GM12801 (cell line): ENCODE data around the gene CLIP4.

Experiments
- CTCF ChIP-seq: IDR thresholded peaks from one replicate; pipeline ENCODE4 v1.5.1; 2011; ENCODE audit warnings: control low read depth; ENCODE audit not compliant: insufficient read length; ENCODE audit errors: extremely low read depth

CLIP4 gene

GRCh38 chr2:29072971-29073725, 42.1 kb upstream of the CLIP4 start:
- TF ChIP-seq CTCF, result no peak

GRCh38 chr2:29073933-29074332, 41.3 kb upstream of the CLIP4 start:
- no peak for TF ChIP-seq CTCF

GRCh38 chr2:29074411-29074810, 40.8 kb upstream of the CLIP4 start, which contains the start of gene PCARE:
Gene PCARE (minus strand): TSS chr2:29074523. CDS start chr2:29074261, 262 bp downstream.
- no peak for TF ChIP-seq CTCF

- TF ChIP-seq CTCF, result no peak
Observed at GRCh38 chr2:29075894-29076705, 39.1 kb upstream of the CLIP4 start.

- no peak for TF ChIP-seq CTCF
Observed at GRCh38 chr2:29079887-29080286, 35.3 kb upstream of the CLIP4 start.

GRCh38 chr2:29080886-29081743, 34.1 kb upstream of the CLIP4 start:
- TF ChIP-seq CTCF, result no peak
